Measurements from ENCODE around the gene PTPRM. TPM values are rescaled to one million over a fixed set of nuclear protein-coding genes. Genes with fewer than 3 reads are reported as not detected.

PTPRM gene
- total and polyA plus RNA-seq, 12 donors = 31.7 to 116 (median 61.2) TPM

DNA sequence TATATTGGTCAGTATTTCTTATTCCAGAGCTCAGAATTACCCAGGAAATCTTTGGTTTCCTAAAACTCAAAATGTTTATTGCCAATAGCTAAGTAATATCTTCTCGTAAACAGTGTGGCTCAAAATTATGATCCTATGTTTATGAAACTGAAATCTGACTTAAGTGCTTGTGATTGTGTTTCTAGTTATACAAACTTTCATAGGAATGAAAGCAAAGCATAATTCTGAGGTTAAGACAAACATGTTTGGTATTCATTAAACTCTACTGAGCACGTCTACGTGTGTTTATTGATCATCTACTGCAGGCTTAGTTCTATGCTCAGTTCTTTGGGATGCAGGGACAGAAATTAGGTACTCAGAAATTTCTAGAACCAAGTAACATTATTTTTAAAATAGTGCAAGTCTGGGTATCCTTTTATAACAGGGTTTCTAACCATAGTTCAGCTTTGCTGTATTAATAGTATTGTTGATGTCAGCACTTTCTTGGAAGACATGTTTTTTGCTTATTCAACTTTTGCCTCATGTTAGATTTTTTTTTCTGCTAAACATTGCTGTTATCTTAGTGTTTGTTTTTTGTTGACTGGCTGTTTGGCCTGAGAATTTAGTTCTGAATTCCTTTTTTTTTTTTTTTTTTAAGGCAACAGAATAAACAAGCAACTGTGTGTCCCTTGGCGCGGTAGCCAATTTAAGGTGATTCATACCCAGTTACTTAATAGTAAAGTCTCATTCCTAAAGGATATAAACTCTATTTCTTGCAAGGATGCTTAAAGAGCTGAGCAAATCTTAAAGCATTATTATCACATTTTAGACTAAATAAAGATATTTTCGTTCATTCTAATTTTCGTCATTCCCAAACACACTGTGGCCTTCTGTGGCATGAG lies 31.3 kb downstream of the PTPRM start:
- intact Hi-C loops (cut with DNase I) = no loop called here
- Histone ChIP-seq H3K36me3 (replicated peaks in 1 of 2) (no peaks in the 10 kb centered on the region), H3K4me3 (no peak overlapping the region), H3K27ac (no peak overlapping the region), H3K27me3 (no peaks in the 10 kb centered on the region), H3K4me1 (replicated peaks in 1 of 2) (peaks cover 0 to 16% of the 10 kb centered on the region in 2 donors), H3K9me3 (replicated peaks in 1 of 3) (no peaks in the 10 kb centered on the region)
- no peak for DNase-seq
- 84 to 91% (median 89%) methylated on average over 7 of the region's 7 CpGs for WGBS, 4 donors
- TF ChIP-seq POLR2A (IDR thresholded peaks at IDR 0.05) = no peak
- no peak for TF ChIP-seq CTCF (IDR thresholded peaks at IDR 0.05)

DNA sequence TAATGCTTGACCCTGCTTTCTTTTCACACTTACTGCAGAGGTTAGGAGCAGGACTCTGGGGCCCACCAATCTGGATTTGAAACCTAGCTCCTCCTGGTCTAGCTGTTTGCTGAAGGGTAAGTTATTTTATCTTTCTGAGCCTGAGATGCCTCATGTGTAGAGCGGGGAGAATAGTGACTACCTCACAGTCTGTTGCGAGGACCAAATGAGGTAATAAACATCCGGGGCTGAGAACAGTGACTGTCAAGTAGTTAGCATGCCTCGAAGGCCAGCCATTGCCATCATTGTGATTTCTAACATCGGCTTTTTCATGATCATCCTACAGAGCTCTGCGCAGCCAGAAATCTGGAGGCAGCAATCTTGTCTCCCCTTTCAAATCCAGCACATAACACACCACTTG lies 32.9 kb downstream of the PTPRM start:
- no peak for DNase-seq
- Histone ChIP-seq H3K9me3 (replicated peaks in 1 of 3) (no peaks in the 10 kb centered on the region), H3K4me3 (no peak overlapping the region), H3K27ac (no peak overlapping the region), H3K36me3 (replicated peaks in 1 of 2) (no peaks in the 10 kb centered on the region), H3K4me1 (replicated peaks in 1 of 2) (peaks cover 0 to 16% of the 10 kb centered on the region in 2 donors), H3K27me3 (no peaks in the 10 kb centered on the region)
- 76 to 96% (median 86%) methylated on average over 6 of the region's 6 CpGs for WGBS, 4 donors
- TF ChIP-seq CTCF (IDR thresholded peaks at IDR 0.05) = no peak
- TF ChIP-seq POLR2A (IDR thresholded peaks at IDR 0.05) = no peak
- intact Hi-C loops (cut with DNase I) = no loop called here

- H3K4me3 ChIP-seq = no peak overlapping the region
- no peaks in the 10 kb centered on the region for H3K27me3 ChIP-seq
- intact Hi-C loops (cut with DNase I) = no loop called here
- H3K9me3 ChIP-seq (replicated peaks in 1 of 3) = no peaks in the 10 kb centered on the region
- no peaks in the 10 kb centered on the region for H3K36me3 ChIP-seq (replicated peaks in 1 of 2)
- no peak for DNase-seq
- H3K4me1 ChIP-seq (replicated peaks in 1 of 2) = peaks cover 0 to 16% of the 10 kb centered on the region in 2 donors
- H3K27ac ChIP-seq = no peak overlapping the region
- no peak for TF ChIP-seq POLR2A (IDR thresholded peaks at IDR 0.05)
- no peak for TF ChIP-seq CTCF (IDR thresholded peaks at IDR 0.05)
- WGBS, 4 donors = 90 to 97% (median 91%) methylated on average over 13 of the region's 13 CpGs
Measured at GRCh38 chr18:7600528-7601245, 33.6 kb downstream of the PTPRM start.

DNA sequence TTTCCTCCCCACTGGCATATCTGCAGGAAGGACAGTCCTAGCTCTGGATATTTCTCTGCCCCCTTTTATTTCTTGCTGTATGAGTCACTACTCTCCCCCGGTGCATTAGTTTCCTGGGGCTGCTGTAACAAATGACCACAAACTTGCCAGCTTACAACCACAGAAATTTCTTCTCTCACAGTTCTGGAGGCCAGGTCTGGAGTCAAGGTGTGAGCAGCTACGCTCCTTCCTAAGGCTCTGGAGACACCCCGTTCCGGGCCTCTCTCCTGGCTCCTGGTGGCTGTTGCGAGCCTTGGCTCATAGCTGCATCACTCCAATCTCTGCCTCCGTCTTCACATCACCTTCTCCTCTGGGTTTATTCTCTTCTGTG lies 34.1 kb downstream of the PTPRM start:
- no peak for DNase-seq
- intact Hi-C loops (cut with DNase I) = no loop called here
- H3K27me3 ChIP-seq = no peaks in the 10 kb centered on the region
- H3K4me3 ChIP-seq = no peak overlapping the region
- 84 to 92% (median 88%) methylated on average over 6 of the region's 6 CpGs for WGBS, 4 donors
- H3K9me3 ChIP-seq (replicated peaks in 1 of 3) = no peaks in the 10 kb centered on the region
- no peaks in the 10 kb centered on the region for H3K36me3 ChIP-seq (replicated peaks in 1 of 2)
- H3K27ac ChIP-seq = no peak overlapping the region
- TF ChIP-seq CTCF (IDR thresholded peaks at IDR 0.05) (no peak), POLR2A (IDR thresholded peaks at IDR 0.05) (no peak)
- peaks cover 0 to 16% of the 10 kb centered on the region in 2 donors for H3K4me1 ChIP-seq (replicated peaks in 1 of 2)
